ENCODE results near the gene EFCAB10. TPM values are rescaled to one million over a fixed set of nuclear protein-coding genes. Genes with fewer than 3 reads are reported as not detected.

EFCAB10 gene
- total and polyA plus RNA-seq, 2 of the 13 experiments (the other 11 are each of a cell fraction or from before 2014, with no cell fraction given): 0.40 TPM; not detected in 1

GRCh38 chr7:105619590-105619989 lies 38.3 kb upstream of the EFCAB10 start (continued):
- TF ChIP-seq, protein P1, sequence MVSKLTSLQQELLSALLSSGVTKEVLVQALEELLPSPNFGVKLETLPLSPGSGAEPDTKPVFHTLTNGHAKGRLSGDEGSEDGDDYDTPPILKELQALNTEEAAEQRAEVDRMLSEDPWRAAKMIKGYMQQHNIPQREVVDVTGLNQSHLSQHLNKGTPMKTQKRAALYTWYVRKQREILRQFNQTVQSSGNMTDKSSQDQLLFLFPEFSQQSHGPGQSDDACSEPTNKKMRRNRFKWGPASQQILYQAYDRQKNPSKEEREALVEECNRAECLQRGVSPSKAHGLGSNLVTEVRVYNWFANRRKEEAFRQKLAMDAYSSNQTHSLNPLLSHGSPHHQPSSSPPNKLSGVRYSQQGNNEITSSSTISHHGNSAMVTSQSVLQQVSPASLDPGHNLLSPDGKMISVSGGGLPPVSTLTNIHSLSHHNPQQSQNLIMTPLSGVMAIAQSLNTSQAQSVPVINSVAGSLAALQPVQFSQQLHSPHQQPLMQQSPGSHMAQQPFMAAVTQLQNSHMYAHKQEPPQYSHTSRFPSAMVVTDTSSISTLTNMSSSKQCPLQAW (CRISPR knock-in tag; IDR thresholded peaks at IDR 0.05): no peak
- TF ChIP-seq ZNF720 (CRISPR knock-in tag; IDR thresholded peaks at IDR 0.05): no peak
- TF ChIP-seq CENPBD1 (CRISPR knock-in tag; IDR thresholded peaks at IDR 0.05; ENCODE audit: borderline replicate concordance, low read depth): no peak
- TF ChIP-seq MLXIP (CRISPR knock-in tag; IDR thresholded peaks at IDR 0.05; ENCODE audit: borderline replicate concordance): no peak
- TF ChIP-seq ZNF136 (CRISPR knock-in tag; IDR thresholded peaks at IDR 0.05; ENCODE audit: low read depth): no peak
- 0 out of 2 replicates have a peak, but pooled peaks have one; percentile 16 for TF ChIP-seq ZNF770 (CRISPR knock-in tag; IDR thresholded peaks at IDR 0.05)
- no peak for TF ChIP-seq KAT8 (CRISPR knock-in tag; IDR thresholded peaks at IDR 0.05)
- TF ChIP-seq ZNF121 (CRISPR knock-in tag; IDR thresholded peaks at IDR 0.05): peak; percentile 54; the same call in 1 of the 2 replicates
